Upper lobe of left lung (tissue), 4 donors: Measurements from ENCODE around the gene S100A9.

Experiments used
- EP300 ChIP-seq, 4 donors: sonication (generic); formaldehyde crosslinking; IDR thresholded peaks; one replicate each; pipeline ENCODE4 v1.5.1; 2017; ENCODE audit warnings: antibody characterized with exemption in 4 of 4, control low read depth in 2 of 4
- POLR2A ChIP-seq, 4 donors: fragments of 450-650 bp; IDR thresholded peaks; one replicate each; pipeline ENCODE4 v1.5.1; 2016 to 2017; ENCODE audit warnings: antibody characterized with exemption in 4 of 4, mild to moderate bottlenecking in 2 of 4
- POLR2AphosphoS5 ChIP-seq, 2 donors: sonication (generic); formaldehyde crosslinking; IDR thresholded peaks; one replicate each; pipeline ENCODE4 v1.5.1; 2017; ENCODE audit warnings: antibody characterized with exemption in 2 of 2
- TF ChIP-seq, protein P1 (sequence below), 6 experiments: fragments of 450-650 bp in 4 of 6; fragments of 200-600 bp in 2 of 6; sonication (generic) in 2 of 6; IDR thresholded peaks; one replicate each; pipeline ENCODE4 v1.5.1; 2016 to 2019; ENCODE audit warnings: antibody characterized with exemption in 6 of 6

DNA sequence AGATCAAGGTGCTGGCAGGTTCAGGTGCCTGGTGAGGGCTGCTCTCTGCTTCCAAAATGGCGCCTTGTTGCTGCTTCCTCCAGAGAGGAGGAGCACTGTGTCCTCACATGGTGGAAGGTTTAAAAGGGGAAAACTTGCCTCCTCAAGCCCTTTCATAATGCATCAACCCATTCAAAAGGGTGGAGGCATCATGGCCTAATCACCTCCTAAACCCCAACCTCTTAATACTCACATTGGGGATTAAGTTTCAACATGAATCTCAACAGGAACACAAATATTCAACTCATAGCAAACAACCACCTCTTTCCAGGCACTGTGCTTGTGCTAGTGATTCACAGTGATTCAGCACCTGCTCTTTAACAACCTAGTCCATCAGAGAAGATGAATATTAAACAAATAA, 13.6 kb downstream of the S100A9 start:
- TF ChIP-seq, protein P1, sequence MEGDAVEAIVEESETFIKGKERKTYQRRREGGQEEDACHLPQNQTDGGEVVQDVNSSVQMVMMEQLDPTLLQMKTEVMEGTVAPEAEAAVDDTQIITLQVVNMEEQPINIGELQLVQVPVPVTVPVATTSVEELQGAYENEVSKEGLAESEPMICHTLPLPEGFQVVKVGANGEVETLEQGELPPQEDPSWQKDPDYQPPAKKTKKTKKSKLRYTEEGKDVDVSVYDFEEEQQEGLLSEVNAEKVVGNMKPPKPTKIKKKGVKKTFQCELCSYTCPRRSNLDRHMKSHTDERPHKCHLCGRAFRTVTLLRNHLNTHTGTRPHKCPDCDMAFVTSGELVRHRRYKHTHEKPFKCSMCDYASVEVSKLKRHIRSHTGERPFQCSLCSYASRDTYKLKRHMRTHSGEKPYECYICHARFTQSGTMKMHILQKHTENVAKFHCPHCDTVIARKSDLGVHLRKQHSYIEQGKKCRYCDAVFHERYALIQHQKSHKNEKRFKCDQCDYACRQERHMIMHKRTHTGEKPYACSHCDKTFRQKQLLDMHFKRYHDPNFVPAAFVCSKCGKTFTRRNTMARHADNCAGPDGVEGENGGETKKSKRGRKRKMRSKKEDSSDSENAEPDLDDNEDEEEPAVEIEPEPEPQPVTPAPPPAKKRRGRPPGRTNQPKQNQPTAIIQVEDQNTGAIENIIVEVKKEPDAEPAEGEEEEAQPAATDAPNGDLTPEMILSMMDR (IDR thresholded peaks at IDR 0.05) = no peak
- TF ChIP-seq POLR2AphosphoS5 (IDR thresholded peaks at IDR 0.05) (no peak), EP300 (IDR thresholded peaks at IDR 0.05) (no peak), POLR2A (IDR thresholded peaks at IDR 0.05) (no peak)
